Gastrocnemius medialis (tissue), 4 donors: ENCODE measurements around the gene EPHA1. TPM values are rescaled to one million over a fixed set of nuclear protein-coding genes. Genes with fewer than 3 reads are reported as not detected.

ENCODE experiments used
- ATAC-seq, 2 donors: fragments of 150-250 bp; one replicate each; pipeline ENCODE4 v1.9.1; 2016
- DNase-seq, 2 donors: peaks; one replicate each; pipeline ENCODE4 v3.0.0-alpha.2; 2019
- H3K27ac ChIP-seq, 4 donors: fragments of 200-600 bp; sonication (generic); 1 replicate in 1 of 4; 2 replicates in 3 of 4; pipeline ENCODE4 v1.5.1; 2016 to 2018; ENCODE audit warnings: mild to moderate bottlenecking in 2 of 4, moderate library complexity in 1 of 4
- H3K27me3 ChIP-seq, 3 donors: fragments of 200-600 bp; sonication (generic) in 2 of 3; 1 replicate in 1 of 3; 2 replicates in 2 of 3; pipeline versions ENCODE4 v1.5.1 to v1.6.0; 2016 to 2019; ENCODE audit warnings: mild to moderate bottlenecking in 1 of 3, moderate library complexity in 1 of 3
- H3K36me3 ChIP-seq, 2 donors: fragments of 200-600 bp; sonication (generic) in 1 of 2; one replicate each; pipeline ENCODE4 v1.5.1; 2017 to 2018
- H3K4me1 ChIP-seq, 2 donors: fragments of 200-600 bp; sonication (generic) in 1 of 2; one replicate each; pipeline ENCODE4 v1.5.1; 2016 to 2017; ENCODE audit warnings: mild to moderate bottlenecking in 2 of 2
- H3K4me3 ChIP-seq, 4 donors: fragments of 200-600 bp; sonication (generic) in 3 of 4; 1 replicate in 1 of 4; 2 replicates in 3 of 4; pipeline ENCODE4 v1.5.1; 2016 to 2019; ENCODE audit warnings: mild to moderate bottlenecking in 2 of 4
- H3K9me3 ChIP-seq, 3 donors: fragments of 200-600 bp; sonication (generic) in 2 of 3; 1 replicate in 1 of 3; 2 replicates in 2 of 3; pipeline ENCODE4 v1.5.1; 2016 to 2019
- CTCF ChIP-seq, 5 experiments: fragments of 450-650 bp in 3 of 5; fragments of 200-600 bp in 2 of 5; sonication (generic) in 2 of 5; IDR thresholded peaks in 4 of 5; conservative IDR thresholded peaks in 1 of 5; 1 replicate in 4 of 5; 2 replicates in 1 of 5; pipeline ENCODE4 v1.5.1; 2016 to 2019; ENCODE audit warnings: antibody characterized with exemption in 5 of 5, mild to moderate bottlenecking in 3 of 5, moderate library complexity in 3 of 5
- POLR2A ChIP-seq, 2 donors: fragments of 450-650 bp; IDR thresholded peaks; one replicate each; pipeline ENCODE4 v1.6.1; 2017; ENCODE audit warnings: antibody characterized with exemption in 2 of 2, mild to moderate bottlenecking in 2 of 2, moderate library complexity in 2 of 2
- in situ Hi-C, 4 donors: fragments of 200-750 bp; cut with MboI; loops; one replicate each; pipeline versions ENCODE4 v1.15.0 to v1.8.0; 2017; ENCODE audit warnings: low sequenced_read_pairs in 4 of 4
- intact Hi-C: fragments of 100-400 bp; cut with DNase I; formaldehyde crosslinking; loops from one replicate; pipeline ENCODE4 v1.15.1; 2023; ENCODE audit warnings: low total_unique reads
- total RNA-seq, 4 donors: library from RNA; depleted of rRNA; stranded (reverse); fragments of >200 nt; gene quantifications; one replicate each; pipeline versions ENCODE4 v1.1.0 to v1.2.3, GENCODE V29; 2016

Gene EPHA1
- total RNA-seq, 4 donors from 2014 or later = not detected

GRCh38 chr7:143455491-143455890 is 46.8 kb upstream of the EPHA1 start:
- DNase-seq = no peak
- Histone ChIP-seq H3K9me3 (no peaks in the 10 kb centered on the region), H3K27ac (no peak overlapping the region), H3K4me1 (no peaks in the 10 kb centered on the region), H3K36me3 (no peaks in the 10 kb centered on the region), H3K27me3 (no peaks in the 10 kb centered on the region), H3K4me3 (no peak overlapping the region)
- ATAC-seq = no peak
- intact Hi-C loops (no loop called here), in situ Hi-C loops (no loop called here)
- TF ChIP-seq CTCF (IDR thresholded peaks at IDR 0.05 in 4 of 5, conservative IDR thresholded peaks at IDR 0.05 in 1 of 5) (no peak), POLR2A (IDR thresholded peaks at IDR 0.05) (no peak)

GRCh38 chr7:143454091-143454680 is 45.5 kb upstream of the EPHA1 start:
- H3K9me3 ChIP-seq = no peaks in the 10 kb centered on the region
- TF ChIP-seq POLR2A (IDR thresholded peaks at IDR 0.05) (no peak), CTCF (IDR thresholded peaks at IDR 0.05 in 4 of 5, conservative IDR thresholded peaks at IDR 0.05 in 1 of 5) (no peak)
- no peaks in the 10 kb centered on the region for H3K27me3 ChIP-seq
- no peak overlapping the region for H3K4me3 ChIP-seq
- in situ Hi-C loops = no loop called here
- ATAC-seq (no peak), DNase-seq (no peak)
- H3K27ac ChIP-seq = no peak overlapping the region
- intact Hi-C loops = no loop called here
- H3K4me1 ChIP-seq = no peaks in the 10 kb centered on the region
- no peaks in the 10 kb centered on the region for H3K36me3 ChIP-seq

GRCh38 chr7:143452495-143452894 is 43.8 kb upstream of the EPHA1 start:
- no peak overlapping the region for H3K4me3 ChIP-seq
- ATAC-seq (no peak), DNase-seq (no peak)
- intact Hi-C loops (no loop called here), in situ Hi-C loops (no loop called here)
- no peaks in the 10 kb centered on the region for H3K4me1 ChIP-seq
- no peaks in the 10 kb centered on the region for H3K27me3 ChIP-seq
- no peaks in the 10 kb centered on the region for H3K36me3 ChIP-seq
- TF ChIP-seq POLR2A (IDR thresholded peaks at IDR 0.05) (no peak), CTCF (IDR thresholded peaks at IDR 0.05 in 4 of 5, conservative IDR thresholded peaks at IDR 0.05 in 1 of 5) (no peak)
- H3K9me3 ChIP-seq = no peaks in the 10 kb centered on the region
- no peak overlapping the region for H3K27ac ChIP-seq

GRCh38 chr7:143451746-143452145 is 43.1 kb upstream of the EPHA1 start:
- no peak overlapping the region for H3K27ac ChIP-seq
- H3K4me1 ChIP-seq = no peaks in the 10 kb centered on the region
- TF ChIP-seq POLR2A (IDR thresholded peaks at IDR 0.05) = no peak
- no peak for TF ChIP-seq CTCF (IDR thresholded peaks at IDR 0.05 in 4 of 5, conservative IDR thresholded peaks at IDR 0.05 in 1 of 5)
- H3K36me3 ChIP-seq = no peaks in the 10 kb centered on the region
- no peak for ATAC-seq
- H3K4me3 ChIP-seq = no peak overlapping the region
- intact Hi-C loops (no loop called here), in situ Hi-C loops (no loop called here)
- H3K9me3 ChIP-seq = no peaks in the 10 kb centered on the region
- H3K27me3 ChIP-seq = peaks cover 0 to under 1% (median 0%) of the 10 kb centered on the region in 3 donors
- no peak for DNase-seq

GRCh38 chr7:143451122-143451521 is 42.5 kb upstream of the EPHA1 start:
- Histone ChIP-seq H3K4me3 (no peak overlapping the region), H3K27me3 (peaks cover 0 to 4% (median 0%) of the 10 kb centered on the region in 3 donors), H3K9me3 (no peaks in the 10 kb centered on the region), H3K4me1 (no peaks in the 10 kb centered on the region), H3K36me3 (no peaks in the 10 kb centered on the region), H3K27ac (no peak overlapping the region)
- TF ChIP-seq POLR2A (IDR thresholded peaks at IDR 0.05) = no peak
- TF ChIP-seq CTCF (IDR thresholded peaks at IDR 0.05 in 4 of 5, conservative IDR thresholded peaks at IDR 0.05 in 1 of 5) = no peak
- in situ Hi-C loops = no loop called here
- ATAC-seq (no peak), DNase-seq (no peak)
- intact Hi-C loops = no loop called here
